Measurements from ENCODE around the gene GPR135. TPM values are rescaled to one million over a fixed set of nuclear protein-coding genes. Genes with fewer than 3 reads are reported as not detected.
A peak's percentile ranks its signal among the peaks of the same experiment; 100 is the strongest.

GPR135 gene
- total RNA-seq, 2 donors from 2014 or later, result 4.1 to 5.0 TPM

GRCh38 chr14:59481407-59481806 is 16.2 kb upstream of the GPR135 start:
- H3K27ac ChIP-seq, result peak overlapping the region; percentile 96 to 98
- H3K27me3 ChIP-seq, result no peaks in the 10 kb centered on the region
- no peak for TF ChIP-seq CTCF (IDR thresholded peaks at IDR 0.05)
- DNase-seq (ENCODE audit: low spot score), result no peak
- H3K9me3 ChIP-seq, result no peaks in the 10 kb centered on the region
- peaks cover 13% of the 10 kb centered on the region for H3K36me3 ChIP-seq
- peaks cover 0 to 48% of the 10 kb centered on the region in 2 donors for H3K4me1 ChIP-seq
- H3K4me3 ChIP-seq, result no peak overlapping the region

GRCh38 chr14:59480166-59480565 is 15.0 kb upstream of the GPR135 start:
- Histone ChIP-seq H3K4me1 (peaks cover 0 to 36% of the 10 kb centered on the region in 2 donors), H3K27me3 (no peaks in the 10 kb centered on the region), H3K9me3 (no peaks in the 10 kb centered on the region), H3K27ac (peak overlapping the region in 1 of 2 donors; percentile 98), H3K4me3 (no peak overlapping the region), H3K36me3 (peaks cover 16% of the 10 kb centered on the region)
- no peak for DNase-seq (ENCODE audit: low spot score)
- no peak for TF ChIP-seq CTCF (IDR thresholded peaks at IDR 0.05)

- Histone ChIP-seq H3K4me3 (no peak overlapping the region), H3K4me1 (peaks cover 0 to 33% of the 10 kb centered on the region in 2 donors), H3K9me3 (no peaks in the 10 kb centered on the region), H3K36me3 (peaks cover 26% of the 10 kb centered on the region), H3K27me3 (no peaks in the 10 kb centered on the region), H3K27ac (no peak overlapping the region)
- no peak for DNase-seq (ENCODE audit: low spot score)
- no peak for TF ChIP-seq CTCF (IDR thresholded peaks at IDR 0.05)
Measured at GRCh38 chr14:59478540-59478939, 13.4 kb upstream of the GPR135 start.

- no peak for TF ChIP-seq CTCF (IDR thresholded peaks at IDR 0.05)
- Histone ChIP-seq H3K27me3 (no peaks in the 10 kb centered on the region), H3K9me3 (no peaks in the 10 kb centered on the region), H3K4me1 (peaks cover 0 to 7% of the 10 kb centered on the region in 2 donors), H3K4me3 (no peak overlapping the region), H3K36me3 (peaks cover 44% of the 10 kb centered on the region), H3K27ac (peak overlapping the region; percentile 26 to 66)
- DNase-seq (ENCODE audit: low spot score), result no peak
Measured at GRCh38 chr14:59475709-59476108, 10.5 kb upstream of the GPR135 start.

GRCh38 chr14:59474172-59474571 is 9.0 kb upstream of the GPR135 start:
- Histone ChIP-seq H3K4me3 (no peak overlapping the region), H3K27ac (peak overlapping the region; percentile 26 to 66), H3K9me3 (no peaks in the 10 kb centered on the region), H3K4me1 (no peaks in the 10 kb centered on the region), H3K27me3 (no peaks in the 10 kb centered on the region), H3K36me3 (peaks cover 44% of the 10 kb centered on the region)
- no peak for DNase-seq (ENCODE audit: low spot score)
- no peak for TF ChIP-seq CTCF (IDR thresholded peaks at IDR 0.05)
